Panc1 (cell line): ENCODE measurements around the gene NFX1.

Experiments used
- CTCF ChIP-seq: fragments of 450-650 bp; IDR thresholded peaks from 2 replicates; pipeline ENCODE4 v1.5.1; 2017; ENCODE audit warnings: mild to moderate bottlenecking
- POLR2AphosphoS5 ChIP-seq: IDR thresholded peaks from 2 replicates; pipeline ENCODE4 v1.6.1; 2012; ENCODE audit warnings: mild to moderate bottlenecking, low read depth, low read length, moderate library complexity
- REST ChIP-seq, 2 experiments: IDR thresholded peaks; 2 replicates each; pipeline ENCODE4 v1.6.1; 2011 to 2012; ENCODE audit warnings: low read depth in 2 of 2, control low read depth in 1 of 2, low read length in 1 of 2, mild to moderate bottlenecking in 1 of 2, moderate library complexity in 1 of 2; ENCODE audit not compliant: insufficient read depth in 1 of 2
- SIN3A ChIP-seq: IDR thresholded peaks from 2 replicates; pipeline ENCODE4 v1.6.1; 2012; ENCODE audit warnings: low read depth, mild to moderate bottlenecking, low read length, moderate library complexity, borderline replicate concordance; ENCODE audit not compliant: insufficient read depth
- TCF7L2 ChIP-seq: IDR thresholded peaks from 2 replicates; pipeline ENCODE4 v1.6.1; 2011; ENCODE audit warnings: mild to moderate bottlenecking, low read depth, low read length, inconsistent platforms

GRCh38 chr9:33300546-33300945, 10.2 kb downstream of the NFX1 start:
- TF ChIP-seq CTCF (no peak), POLR2AphosphoS5 (no peak), REST (IDR thresholded peaks at IDR 0.05; ENCODE audit: insufficient read depth in 1 of 2, low read depth in 2 of 2, low read length in 1 of 2) (no peak), TCF7L2 (no peak), SIN3A (no peak)
